Fibroblast of the aortic adventitia (primary cell): Measurements from ENCODE around the gene ZNF385D. TPM values are rescaled to one million over a fixed set of nuclear protein-coding genes. Genes with fewer than 3 reads are reported as not detected.
A peak's percentile ranks its signal among the peaks of the same experiment; 100 is the strongest.

Experiments used
- DNase-seq: peaks from one replicate; pipeline ENCODE4 v3.0.0-alpha.2; 2010; ENCODE audit warnings: low read depth
- H3K4me3 ChIP-seq: 2 replicates; pipeline ENCODE4 v1.5.1; 2011; ENCODE audit warnings: low read depth, mild to moderate bottlenecking, control low read depth, low read length, moderate library complexity
- total RNA-seq: library from RNA; depleted of rRNA; stranded (reverse); fragments of >200 nt; gene quantifications from 2 replicates; pipeline ENCODE4 v1.2.3, GENCODE V29; 2012; ENCODE audit warnings: low replicate concordance
- TF ChIP-seq, protein P1 (sequence below): IDR thresholded peaks from 2 replicates; pipeline ENCODE4 v1.5.1; 2011; ENCODE audit warnings: mild to moderate bottlenecking, low read length, control low read depth, inconsistent platforms; ENCODE audit not compliant: insufficient read depth

Gene ZNF385D
- total RNA-seq, 1 donor = 11.5 TPM

- DNase-seq = no peak
- TF ChIP-seq, protein P1, sequence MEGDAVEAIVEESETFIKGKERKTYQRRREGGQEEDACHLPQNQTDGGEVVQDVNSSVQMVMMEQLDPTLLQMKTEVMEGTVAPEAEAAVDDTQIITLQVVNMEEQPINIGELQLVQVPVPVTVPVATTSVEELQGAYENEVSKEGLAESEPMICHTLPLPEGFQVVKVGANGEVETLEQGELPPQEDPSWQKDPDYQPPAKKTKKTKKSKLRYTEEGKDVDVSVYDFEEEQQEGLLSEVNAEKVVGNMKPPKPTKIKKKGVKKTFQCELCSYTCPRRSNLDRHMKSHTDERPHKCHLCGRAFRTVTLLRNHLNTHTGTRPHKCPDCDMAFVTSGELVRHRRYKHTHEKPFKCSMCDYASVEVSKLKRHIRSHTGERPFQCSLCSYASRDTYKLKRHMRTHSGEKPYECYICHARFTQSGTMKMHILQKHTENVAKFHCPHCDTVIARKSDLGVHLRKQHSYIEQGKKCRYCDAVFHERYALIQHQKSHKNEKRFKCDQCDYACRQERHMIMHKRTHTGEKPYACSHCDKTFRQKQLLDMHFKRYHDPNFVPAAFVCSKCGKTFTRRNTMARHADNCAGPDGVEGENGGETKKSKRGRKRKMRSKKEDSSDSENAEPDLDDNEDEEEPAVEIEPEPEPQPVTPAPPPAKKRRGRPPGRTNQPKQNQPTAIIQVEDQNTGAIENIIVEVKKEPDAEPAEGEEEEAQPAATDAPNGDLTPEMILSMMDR = no peak
These were observed 28.9 kb upstream of the ZNF385D start for GRCh38 chr3:21779909-21780308.

GRCh38 chr3:21778715-21779114 lies 27.7 kb upstream of the ZNF385D start:
- TF ChIP-seq, protein P1 = no peak
- no peak overlapping the region for H3K4me3 ChIP-seq
- no peak for DNase-seq

More at GRCh38 chr3:21779909-21780308, 28.9 kb upstream of the ZNF385D start:
- H3K4me3 ChIP-seq = no peak overlapping the region

- H3K4me3 ChIP-seq = no peak overlapping the region
- TF ChIP-seq, protein P1 = no peak
- DNase-seq = no peak
These were observed 26.8 kb upstream of the ZNF385D start for GRCh38 chr3:21777821-21778220.

DNA sequence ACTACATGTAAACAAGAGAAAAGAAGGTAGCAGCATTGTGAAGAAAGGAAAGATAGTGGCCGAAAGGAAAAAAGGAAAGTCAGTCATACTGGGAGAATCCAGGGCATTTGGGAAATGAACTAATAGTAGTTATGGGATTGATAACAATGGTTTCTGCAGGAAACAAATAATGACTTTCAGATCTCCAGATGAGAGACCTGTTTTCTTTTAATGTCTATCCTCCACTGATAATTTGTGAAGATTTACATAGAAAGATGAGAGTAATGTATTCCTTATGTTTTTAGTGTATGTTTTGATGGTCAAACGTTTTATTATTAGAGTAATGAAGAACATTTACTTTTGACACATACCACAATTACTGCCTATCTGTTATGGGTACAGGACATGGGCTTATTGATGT lies 15.0 kb upstream of the ZNF385D start:
- no peak overlapping the region for H3K4me3 ChIP-seq
- no peak for DNase-seq
- TF ChIP-seq, protein P1 = no peak

DNA sequence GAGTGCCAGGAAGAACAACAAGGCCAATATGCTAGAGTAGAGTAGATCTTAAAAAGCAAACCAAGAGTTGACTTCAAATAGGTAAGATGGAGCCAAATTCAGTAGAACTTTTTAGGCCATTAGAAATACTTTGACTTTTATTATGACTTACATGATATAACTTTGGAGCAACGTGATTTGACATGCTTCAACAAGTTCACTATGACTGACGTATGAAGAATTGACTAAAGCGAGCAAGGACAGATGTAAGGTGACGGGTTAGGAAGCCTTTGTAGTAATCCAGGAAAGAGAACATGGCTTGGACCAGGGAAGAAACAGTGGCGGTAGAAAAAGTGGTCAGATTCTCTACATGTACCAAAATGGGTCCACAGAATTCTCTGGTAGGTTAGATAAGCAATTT lies 4.9 kb upstream of the ZNF385D start:
- H3K4me3 ChIP-seq = no peak overlapping the region
- TF ChIP-seq, protein P1 = no peak
- DNase-seq = no peak

DNA sequence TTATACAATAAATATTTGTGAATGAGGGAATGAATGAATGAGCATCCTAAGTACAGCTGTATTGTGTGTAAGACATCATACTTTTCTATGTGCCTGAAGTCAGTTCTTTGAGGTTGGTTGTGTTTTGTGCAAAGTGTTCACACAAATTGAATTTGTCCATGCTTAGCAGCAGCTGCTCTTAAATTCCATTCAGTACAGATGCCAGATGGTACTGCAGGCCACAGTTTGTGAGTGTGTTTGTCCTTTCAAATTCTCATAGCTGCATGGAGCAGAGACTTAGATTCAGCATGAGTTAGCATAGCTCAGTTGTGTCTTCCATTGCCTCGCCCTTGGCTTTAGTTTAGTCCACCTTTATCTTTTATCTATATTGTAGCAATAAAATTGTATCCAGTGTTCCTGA lies 3.8 kb upstream of the ZNF385D start:
- no peak overlapping the region for H3K4me3 ChIP-seq
- no peak for DNase-seq
- TF ChIP-seq, protein P1 = no peak

GRCh38 chr3:21752749-21753347 lies 1.8 kb upstream of the ZNF385D start:
- no peak overlapping the region for H3K4me3 ChIP-seq
- DNase-seq = peak; percentile 75
- TF ChIP-seq, protein P1 = peak; percentile 76
